ENCODE data around the gene TOP2A. TPM values are rescaled to one million over a fixed set of nuclear protein-coding genes. Genes with fewer than 3 reads are reported as not detected.

TOP2A gene
- total RNA-seq, 1 experiment from 2014 or later = 154 TPM

DNA sequence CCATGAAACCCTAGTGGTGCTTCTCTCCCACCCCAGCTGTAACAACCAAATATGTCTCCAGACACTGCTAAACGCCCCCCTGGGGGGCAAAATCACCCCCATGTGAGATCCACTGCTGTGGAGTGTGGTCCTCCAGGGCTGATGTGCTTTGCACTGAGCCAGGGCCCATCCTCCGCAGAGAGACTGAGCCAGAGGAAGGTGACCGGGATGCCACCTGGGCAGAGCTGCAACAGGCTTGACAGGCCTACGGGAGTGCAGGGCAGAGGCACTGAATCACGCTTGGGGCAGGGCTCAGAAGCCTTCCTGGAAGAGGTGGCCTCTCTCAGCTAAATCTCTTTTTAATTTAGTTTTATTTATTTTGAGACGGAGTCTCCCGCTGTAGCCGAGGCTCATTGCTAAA is 57.6 kb downstream of the TOP2A start:
- DNase-seq (ENCODE audit: low read depth) = no peak

DNA sequence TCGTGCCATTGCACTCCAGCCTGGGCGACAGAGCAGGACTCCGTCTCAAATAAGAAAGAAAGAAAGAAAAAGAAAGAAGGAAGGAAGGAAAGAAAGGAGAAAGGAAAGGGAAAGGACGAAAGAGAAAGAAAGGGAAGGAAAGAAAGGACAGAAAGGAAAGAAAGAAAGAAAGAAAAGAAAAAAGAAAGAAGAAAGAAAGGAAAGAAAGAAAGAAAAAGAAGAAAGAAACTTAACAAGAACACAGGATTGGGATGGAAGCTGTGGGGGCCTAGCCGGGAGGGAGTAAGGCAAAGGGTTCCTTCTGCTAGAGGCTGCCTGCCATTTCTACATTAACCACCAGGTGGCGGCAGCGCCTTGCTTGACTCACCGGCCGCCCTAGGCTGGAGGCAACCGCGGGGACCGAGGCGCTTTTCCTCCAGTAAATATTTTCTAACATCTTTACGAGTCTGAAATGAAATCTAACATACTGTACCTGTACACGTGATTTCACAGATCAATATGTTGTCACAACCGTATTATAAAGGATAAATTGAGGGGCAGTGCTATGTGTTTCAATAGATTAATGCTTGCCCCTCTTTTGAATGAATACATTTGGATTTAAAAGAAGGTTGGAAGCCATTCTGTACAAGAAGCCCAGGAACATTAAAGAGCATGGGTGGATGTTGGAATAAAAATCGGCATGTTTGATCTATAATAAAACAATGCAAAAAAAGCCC is 59.2 kb downstream of the TOP2A start:
- DNase-seq (ENCODE audit: low read depth) = peak; percentile 76

DNA sequence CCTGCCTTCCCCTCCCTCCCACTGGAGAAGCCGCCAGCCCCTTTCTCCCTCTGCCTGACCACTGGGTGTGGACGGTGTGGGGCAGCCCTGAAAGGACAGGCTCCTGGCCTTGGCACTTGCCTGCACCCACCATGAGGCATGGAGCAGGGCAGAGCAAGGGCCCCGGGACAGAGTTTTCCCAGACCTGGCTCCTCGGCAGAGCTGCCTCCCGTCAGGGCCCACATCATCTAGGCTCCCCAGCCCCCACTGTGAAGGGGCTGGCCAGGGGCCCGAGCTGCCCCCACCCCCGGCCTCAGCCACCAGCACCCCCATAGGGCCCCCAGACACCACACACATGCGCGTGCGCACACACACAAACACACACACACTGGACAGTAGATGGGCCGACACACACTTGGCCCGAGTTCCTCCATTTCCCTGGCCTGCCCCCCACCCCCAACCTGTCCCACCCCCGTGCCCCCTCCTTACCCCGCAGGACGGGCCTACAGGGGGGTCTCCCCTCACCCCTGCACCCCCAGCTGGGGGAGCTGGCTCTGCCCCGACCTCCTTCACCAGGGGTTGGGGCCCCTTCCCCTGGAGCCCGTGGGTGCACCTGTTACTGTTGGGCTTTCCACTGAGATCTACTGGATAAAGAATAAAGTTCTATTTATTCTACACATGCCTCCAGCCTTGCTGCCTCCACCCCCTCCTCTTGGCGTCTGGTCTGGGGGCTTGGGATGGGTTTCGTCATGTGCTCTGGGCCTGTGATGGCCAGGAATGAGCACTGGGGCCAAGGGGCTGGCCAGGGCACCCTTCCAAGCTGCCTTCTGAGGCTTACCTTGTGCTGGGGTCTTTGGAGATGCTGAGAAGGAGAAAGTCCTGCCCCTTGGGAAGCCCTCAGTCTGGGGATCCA is 60.5 kb downstream of the TOP2A start:
- DNase-seq (ENCODE audit: low read depth) = no peak

DNA sequence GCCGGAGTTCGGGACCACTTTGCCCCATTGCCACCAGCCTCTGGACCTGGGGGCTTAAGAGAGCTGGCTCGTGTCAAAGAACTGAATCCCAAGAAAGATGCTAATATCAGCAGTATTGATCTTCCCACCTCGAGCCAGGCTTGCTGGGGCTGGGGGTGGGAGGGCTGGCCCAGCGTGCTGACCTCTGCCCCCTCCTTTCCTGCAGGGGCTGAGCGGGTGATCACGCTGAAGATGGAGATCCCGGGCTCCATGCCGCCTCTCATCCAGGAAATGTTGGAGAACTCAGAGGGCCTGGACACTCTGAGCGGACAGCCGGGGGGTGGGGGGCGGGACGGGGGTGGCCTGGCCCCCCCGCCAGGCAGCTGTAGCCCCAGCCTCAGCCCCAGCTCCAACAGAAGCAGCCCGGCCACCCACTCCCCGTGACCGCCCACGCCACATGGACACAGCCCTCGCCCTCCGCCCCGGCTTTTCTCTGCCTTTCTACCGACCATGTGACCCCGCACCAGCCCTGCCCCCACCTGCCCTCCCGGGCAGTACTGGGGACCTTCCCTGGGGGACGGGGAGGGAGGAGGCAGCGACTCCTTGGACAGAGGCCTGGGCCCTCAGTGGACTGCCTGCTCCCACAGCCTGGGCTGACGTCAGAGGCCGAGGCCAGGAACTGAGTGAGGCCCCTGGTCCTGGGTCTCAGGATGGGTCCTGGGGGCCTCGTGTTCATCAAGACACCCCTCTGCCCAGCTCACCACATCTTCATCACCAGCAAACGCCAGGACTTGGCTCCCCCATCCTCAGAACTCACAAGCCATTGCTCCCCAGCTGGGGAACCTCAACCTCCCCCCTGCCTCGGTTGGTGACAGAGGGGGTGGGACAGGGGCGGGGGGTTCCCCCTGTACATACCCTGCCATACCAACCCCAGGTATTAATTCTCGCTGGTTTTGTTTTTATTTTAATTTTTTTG is 61.6 kb downstream of the TOP2A start:
- DNase-seq (ENCODE audit: low read depth) = no peak

DNA sequence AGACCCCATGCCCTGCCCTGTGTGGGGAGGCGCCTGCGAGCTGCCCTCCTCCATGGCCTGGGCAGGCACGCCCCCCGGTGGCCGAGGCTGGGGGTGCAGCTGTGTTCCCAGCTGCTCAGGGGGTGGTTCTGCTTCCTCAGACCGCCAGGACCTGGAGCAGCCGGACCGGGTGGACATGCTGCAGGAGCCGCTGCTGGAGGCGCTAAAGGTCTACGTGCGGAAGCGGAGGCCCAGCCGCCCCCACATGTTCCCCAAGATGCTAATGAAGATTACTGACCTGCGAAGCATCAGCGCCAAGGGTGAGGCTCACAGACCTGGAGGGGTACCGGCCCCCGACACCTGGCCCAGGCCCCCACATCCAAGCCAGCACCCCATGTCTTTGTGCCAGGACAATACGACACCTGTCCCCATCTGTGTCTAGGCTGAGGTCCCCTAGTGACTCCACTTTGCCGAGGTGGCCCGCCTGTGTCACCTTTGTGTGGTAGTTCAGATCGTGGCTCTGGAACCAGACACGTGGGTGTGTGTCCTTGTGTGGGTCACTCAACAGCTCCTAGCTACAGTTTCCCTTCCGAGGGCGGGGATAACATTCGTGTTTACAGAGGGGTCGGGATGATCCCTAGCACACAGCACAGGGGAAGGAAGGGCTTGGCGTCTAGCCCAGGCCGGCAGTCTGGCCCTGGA is 62.4 kb downstream of the TOP2A start:
- DNase-seq (ENCODE audit: low read depth) = peak; percentile 62

DNA sequence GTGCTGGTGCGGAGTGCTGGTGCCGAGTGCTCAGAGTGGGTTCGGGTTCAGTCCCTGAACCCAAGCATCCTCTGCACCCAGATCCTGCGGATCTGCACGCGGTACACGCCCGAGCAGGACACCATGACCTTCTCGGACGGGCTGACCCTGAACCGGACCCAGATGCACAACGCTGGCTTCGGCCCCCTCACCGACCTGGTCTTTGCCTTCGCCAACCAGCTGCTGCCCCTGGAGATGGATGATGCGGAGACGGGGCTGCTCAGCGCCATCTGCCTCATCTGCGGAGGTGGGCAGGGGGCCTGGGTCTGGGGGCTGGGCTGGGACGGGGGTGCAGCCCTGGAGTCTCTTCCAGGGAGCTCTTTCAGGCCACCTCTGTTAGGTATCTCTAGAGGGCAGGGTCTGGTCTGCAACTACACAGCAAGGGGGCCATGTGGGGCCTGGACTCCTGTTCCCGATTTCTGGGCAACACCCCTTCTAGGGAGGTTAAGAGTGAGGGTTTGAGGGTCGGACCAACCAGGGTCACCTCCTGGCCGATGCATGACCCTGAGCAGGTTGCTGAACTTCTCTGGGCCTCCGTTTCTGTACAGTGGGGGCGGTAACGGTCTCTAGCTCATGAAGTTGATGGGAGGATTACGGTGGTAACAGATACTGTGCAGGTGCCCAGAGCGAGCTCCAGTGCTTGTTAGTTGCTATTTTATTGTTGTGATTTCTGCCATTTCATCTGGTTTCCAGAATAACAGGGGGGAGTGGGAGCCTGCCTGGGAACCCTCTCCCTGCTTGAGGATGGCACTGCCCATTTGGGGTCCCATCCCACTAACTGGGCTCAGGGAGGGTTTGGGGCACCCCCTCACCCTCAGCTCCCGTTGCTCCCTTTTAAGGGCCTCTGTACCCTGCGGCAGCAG is 63.2 kb downstream of the TOP2A start:
- DNase-seq (ENCODE audit: low read depth) = no peak

DNA sequence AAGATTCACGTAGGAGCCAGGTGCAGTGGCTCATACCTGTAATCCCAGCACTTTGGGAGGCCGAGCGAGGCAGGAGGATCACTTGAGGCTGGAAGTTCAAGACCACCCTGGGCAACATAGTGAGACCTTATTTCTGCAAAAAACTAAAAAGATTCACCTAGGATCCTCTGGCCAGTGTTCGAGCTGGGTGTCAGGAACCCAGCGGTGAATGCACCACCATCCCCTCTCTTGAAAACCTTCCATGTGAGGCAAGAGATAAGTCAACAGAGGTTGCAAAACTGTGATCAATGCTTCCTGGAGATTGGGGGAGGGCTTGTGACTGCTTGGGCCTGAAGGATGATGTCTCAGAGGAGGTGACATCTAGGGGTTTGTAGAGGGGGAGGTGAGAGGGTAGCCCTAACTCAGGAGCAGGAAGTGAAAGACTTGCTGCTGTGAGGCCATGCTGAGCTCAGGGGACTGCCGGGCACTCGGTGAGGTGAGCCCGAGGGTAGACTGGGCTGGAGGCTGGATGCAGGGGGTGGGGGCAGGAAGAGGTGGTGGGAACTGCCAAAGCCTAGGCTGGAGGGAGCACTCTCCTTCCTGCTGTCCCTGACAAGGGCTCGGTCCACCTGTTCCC is 64.8 kb downstream of the TOP2A start:
- DNase-seq (ENCODE audit: low read depth) = no peak

DNA sequence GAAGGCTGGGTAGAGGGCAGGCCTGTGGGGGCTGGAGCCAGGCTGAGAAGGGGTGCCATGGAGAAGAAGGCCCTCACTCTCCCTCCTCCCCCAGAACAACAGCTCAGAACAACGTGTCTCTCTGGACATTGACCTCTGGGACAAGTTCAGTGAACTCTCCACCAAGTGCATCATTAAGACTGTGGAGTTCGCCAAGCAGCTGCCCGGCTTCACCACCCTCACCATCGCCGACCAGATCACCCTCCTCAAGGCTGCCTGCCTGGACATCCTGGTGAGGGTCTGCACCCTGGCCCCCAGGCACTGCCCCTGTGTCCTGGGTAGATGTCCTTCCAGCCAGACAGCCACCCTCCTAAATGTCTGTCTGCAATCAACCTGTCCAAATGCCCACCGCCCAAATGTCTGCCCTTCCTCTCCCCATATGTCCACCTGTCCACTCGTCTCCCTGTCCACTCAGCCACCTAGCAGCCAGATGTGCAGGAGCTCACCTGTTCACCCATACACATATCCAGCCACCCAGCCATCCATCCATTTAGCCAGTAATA is 65.4 kb downstream of the TOP2A start:
- DNase-seq (ENCODE audit: low read depth) = no peak

DNA sequence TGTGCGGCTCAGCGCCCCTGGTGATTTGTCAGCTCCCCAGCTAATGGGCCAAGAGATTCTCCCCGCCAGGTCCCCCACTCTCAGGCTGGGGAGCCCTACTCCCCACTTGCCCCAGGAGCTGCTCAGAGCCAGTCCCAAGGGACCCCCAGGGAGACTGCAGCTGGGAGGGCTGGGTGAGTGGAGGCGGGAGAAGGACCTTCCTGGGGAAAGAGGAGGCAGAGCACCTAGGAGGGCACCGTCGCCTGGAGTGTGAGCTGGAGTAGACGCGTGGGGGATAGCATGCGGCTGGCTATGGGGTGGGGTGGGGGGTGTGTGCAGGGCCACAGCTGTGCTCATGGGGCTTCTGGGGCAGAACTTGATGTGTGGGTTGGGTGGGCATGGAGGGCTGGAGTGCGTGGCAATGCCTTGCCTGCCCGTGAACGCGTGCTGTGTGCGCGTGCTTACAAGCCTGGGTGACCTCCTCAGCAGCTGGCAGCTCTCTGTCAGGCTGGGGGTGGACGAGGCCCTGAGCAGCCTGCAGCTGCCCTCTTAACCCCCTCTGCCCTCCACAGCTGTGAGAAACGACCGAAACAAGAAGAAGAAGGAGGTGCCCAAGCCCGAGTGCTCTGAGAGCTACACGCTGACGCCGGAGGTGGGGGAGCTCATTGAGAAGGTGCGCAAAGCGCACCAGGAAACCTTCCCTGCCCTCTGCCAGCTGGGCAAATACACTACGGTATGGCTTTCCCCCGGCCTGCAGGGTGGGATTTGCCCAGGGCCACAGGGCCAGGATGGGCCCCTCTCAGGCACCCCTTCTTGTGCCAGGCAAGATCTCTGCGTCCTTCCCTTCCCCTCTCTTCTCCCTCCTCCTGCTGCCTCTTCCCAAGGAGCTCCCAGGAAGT is 66.1 kb downstream of the TOP2A start:
- DNase-seq (ENCODE audit: low read depth) = no peak

DNA sequence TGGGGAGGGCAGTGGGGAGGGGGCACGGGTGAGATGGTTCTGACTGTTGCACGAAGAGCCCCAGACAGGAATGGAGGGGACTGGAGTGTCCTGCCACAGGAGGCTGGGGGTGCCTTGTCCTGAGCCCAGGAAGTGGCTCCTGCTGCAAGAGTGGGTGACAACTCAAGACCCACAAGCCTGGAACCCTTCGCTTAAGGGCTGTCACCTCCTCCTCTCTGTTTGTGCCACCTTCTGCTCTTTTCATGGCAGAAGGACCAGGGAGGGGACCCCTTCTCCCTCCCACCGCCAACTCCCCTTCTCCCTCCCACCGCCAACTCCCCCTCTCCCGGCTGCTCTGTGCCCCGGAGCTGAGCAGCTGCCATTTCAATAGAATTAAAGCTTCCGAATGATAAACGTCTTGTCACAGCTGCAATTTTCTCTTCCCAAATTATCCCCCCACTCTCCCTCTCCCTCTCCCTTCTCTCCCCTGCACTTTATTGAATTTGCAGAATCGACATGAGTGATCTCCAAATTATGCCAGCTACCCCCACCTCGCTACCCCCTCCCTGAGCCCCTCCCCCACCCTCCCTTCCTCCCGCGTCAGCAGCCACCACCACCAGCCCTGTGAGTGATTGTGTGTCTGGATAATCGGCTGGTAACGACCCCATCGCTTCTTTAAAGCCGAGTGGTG is 66.9 kb downstream of the TOP2A start:
- no peak for DNase-seq (ENCODE audit: low read depth)

DNA sequence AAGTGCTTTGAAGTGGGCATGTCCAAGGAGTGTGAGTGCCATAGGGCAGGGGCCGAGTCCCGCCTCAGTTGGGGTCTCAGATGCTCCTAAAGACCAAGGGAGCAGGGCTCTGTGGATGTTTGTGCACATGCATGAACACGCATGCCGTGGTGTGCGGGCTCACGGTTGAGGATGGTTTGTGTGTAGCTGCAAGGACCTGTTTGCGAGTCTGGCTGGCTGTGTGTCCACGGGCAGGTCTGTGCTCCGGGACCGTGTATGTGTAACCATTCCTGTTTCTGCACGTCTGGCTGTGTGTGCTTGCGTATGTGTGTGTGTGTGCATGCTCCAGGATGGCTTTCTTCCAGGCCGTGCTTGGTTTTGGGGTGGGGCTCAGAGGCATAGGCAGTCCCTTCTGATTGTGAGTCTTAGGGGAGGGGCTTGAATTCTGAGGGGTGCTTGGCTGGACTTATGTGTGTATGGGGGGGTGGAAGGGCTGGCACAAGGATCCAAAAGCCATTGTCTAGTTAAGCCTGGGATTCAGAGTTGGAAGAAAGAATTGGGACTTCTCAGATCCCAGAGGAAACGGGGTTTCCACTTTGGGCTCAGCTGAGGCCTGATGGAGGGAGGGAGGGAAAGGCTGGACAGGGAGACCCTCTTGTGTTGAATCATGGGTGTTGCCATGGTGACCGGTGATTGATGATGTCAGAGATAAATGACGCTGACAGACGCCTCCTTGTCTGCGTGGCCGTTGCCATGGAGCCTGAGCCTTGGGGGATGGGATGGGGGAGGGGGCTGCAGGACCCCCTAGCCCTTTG is 67.6 kb downstream of the TOP2A start:
- DNase-seq (ENCODE audit: low read depth) = no peak

DNA sequence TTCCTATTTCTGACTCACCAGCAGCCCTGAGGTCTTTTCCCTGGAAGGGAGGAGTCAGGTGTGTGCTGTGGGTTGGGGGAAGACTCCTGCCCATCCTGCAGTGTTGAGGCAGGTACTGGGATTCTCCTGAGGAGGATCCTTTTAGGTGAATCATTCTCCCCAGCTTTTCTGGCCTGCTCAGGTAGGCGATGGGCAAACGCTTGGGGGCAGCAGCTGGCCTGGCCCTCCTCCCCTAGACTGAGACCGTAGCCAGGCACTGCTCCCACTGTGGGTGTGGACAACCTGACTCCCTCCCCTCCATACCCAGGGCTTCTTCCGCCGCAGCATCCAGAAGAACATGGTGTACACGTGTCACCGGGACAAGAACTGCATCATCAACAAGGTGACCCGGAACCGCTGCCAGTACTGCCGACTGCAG is 68.2 kb downstream of the TOP2A start:
- no peak for DNase-seq (ENCODE audit: low read depth)

DNA sequence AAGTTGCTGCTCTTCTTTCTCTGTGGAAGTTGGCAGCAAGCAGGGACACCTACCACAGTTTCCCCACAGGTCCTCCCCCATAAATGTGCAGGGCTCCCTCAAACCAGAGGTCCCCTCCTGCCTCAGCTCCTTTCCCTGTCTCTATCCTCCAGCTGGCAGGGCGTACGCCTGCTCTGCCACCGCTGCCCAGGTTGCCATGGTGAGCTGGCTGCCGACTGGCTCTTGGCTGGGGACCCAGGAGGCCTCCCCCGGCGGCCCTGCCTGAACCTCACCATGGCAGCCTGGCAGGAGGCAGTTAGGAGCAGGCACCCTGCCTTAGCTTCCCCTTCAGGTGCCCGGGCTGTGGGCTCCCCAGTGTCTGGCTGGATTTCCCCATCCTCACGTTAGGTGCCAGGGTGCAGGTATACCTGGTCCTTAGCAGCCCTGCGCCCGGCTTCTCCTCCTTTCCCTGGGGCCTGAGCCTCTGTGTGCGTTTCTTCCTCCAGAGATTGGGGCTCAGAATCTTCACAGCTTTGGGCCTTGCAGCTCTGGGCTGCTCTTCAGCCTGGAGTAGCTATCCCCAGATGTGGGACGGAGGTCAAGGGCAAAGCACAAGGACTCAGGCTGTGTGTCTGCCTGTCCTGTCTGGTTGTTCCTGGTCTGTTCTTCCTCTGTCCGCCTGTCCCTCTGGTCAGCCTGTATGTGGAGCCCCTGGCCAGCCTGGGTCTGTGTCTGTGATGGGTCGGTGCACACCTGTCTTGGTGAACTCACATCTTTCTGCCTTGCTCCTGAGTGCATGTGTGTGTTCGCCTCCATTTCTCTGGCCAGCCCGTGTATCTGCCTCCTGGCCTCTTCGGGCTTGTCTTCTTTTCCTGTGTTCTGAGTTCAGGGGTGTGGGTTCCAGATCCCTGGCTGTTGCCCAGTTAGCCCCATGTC is 68.9 kb downstream of the TOP2A start:
- peak; percentile 30 for DNase-seq (ENCODE audit: low read depth)

DNA sequence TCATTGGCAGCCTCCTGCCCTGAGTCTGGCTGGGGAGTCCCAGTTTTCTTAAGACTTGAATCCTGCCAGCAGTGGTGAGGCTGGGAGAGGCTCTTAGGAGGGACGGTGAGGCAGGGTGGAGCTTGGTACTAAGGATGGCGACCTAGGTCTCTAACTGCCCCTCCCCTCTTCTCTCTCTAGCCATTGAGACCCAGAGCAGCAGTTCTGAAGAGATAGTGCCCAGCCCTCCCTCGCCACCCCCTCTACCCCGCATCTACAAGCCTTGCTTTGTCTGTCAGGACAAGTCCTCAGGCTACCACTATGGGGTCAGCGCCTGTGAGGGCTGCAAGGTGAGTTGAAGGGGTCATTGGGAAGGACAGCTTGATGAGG is 69.6 kb downstream of the TOP2A start:
- DNase-seq (ENCODE audit: low read depth) = no peak

DNA sequence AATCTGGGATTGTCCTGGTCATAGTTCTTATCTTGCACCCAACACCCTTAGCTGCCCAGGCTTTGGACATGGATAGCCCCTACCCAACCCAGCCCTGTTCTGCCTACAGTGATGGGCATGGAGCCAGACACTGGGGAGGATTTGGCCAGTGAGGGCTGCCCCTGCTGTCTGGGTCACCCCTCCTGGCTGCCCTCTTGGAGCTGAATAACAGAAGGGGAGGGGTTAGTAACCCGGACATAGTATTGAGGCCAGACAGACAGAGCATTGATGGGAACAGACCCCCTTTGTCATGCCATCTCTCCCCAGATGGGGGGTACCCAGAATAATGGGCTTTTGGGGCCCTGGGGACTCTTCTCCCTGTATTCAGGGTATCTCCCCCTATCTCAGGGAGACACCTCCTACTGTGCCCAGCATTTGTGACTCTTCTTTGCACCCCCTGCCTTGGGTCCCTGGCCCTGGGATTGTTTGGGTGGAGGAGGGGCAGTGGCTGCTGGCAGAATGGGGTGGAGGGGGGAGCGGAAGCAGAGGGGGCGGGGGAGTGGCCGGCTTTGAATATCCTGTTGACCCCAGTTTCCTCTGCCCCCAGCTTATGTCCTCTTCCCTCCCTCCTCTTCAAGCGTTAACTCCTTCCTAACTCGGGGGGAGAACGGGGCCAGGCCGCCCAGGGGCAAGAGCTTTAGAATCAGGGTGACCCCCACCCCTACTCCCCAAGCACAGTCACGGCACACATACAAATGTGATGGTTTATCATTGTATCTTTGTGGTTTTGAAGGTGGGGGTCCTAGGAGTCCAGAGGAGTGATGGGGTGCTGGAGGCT is 70.2 kb downstream of the TOP2A start:
- DNase-seq (ENCODE audit: low read depth) = no peak

All from HT1080 (cell line).